ENCODE data around the gene COL15A1.

Gene COL15A1

GRCh38 chr9:99051851-99052250 lies 108.1 kb downstream of the COL15A1 start:
- in situ Hi-C loops (cut with MboI; ENCODE audit: low sequenced_read_pairs, unreplicated experiment), result no loop called here
- TF ChIP-seq CTCF (IDR thresholded peaks at IDR 0.05; ENCODE audit: borderline replicate concordance, control extremely low read depth, extremely low read depth, insufficient read depth, missing control alignments), result no peak
- DNase-seq (ENCODE audit: low spot score), result no peak

GRCh38 chr9:99052815-99053715 lies 109.4 kb downstream of the COL15A1 start:
- DNase-seq (ENCODE audit: low spot score), result no peak
- in situ Hi-C loops (cut with MboI; ENCODE audit: low sequenced_read_pairs, unreplicated experiment), result no loop called here
- TF ChIP-seq CTCF (IDR thresholded peaks at IDR 0.05; ENCODE audit: borderline replicate concordance, control extremely low read depth, extremely low read depth, insufficient read depth, missing control alignments), result no peak

GRCh38 chr9:99054581-99054980 lies 110.9 kb downstream of the COL15A1 start:
- in situ Hi-C loops (cut with MboI; ENCODE audit: low sequenced_read_pairs, unreplicated experiment), result no loop called here
- no peak for TF ChIP-seq CTCF (IDR thresholded peaks at IDR 0.05; ENCODE audit: borderline replicate concordance, control extremely low read depth, extremely low read depth, insufficient read depth, missing control alignments)
- no peak for DNase-seq (ENCODE audit: low spot score)

- no peak for DNase-seq (ENCODE audit: low spot score)
- no peak for TF ChIP-seq CTCF (IDR thresholded peaks at IDR 0.05; ENCODE audit: borderline replicate concordance, control extremely low read depth, extremely low read depth, insufficient read depth, missing control alignments)
- in situ Hi-C loops (cut with MboI; ENCODE audit: low sequenced_read_pairs, unreplicated experiment), result no loop called here
Observed at GRCh38 chr9:99055384-99055783, 111.7 kb downstream of the COL15A1 start.

GRCh38 chr9:99056186-99056585 lies 112.5 kb downstream of the COL15A1 start:
- in situ Hi-C loops (cut with MboI; ENCODE audit: low sequenced_read_pairs, unreplicated experiment), result no loop called here
- no peak for DNase-seq (ENCODE audit: low spot score)
- no peak for TF ChIP-seq CTCF (IDR thresholded peaks at IDR 0.05; ENCODE audit: borderline replicate concordance, control extremely low read depth, extremely low read depth, insufficient read depth, missing control alignments)

- no peak for TF ChIP-seq CTCF (IDR thresholded peaks at IDR 0.05; ENCODE audit: borderline replicate concordance, control extremely low read depth, extremely low read depth, insufficient read depth, missing control alignments)
- in situ Hi-C loops (cut with MboI; ENCODE audit: low sequenced_read_pairs, unreplicated experiment), result no loop called here
- no peak for DNase-seq (ENCODE audit: low spot score)
Observed at GRCh38 chr9:99056886-99057664, 113.4 kb downstream of the COL15A1 start.

All from GM13976 (cell line).